ENCODE measurements around the gene PTPRM. TPM values are rescaled to one million over a fixed set of nuclear protein-coding genes. Genes with fewer than 3 reads are reported as not detected.

Gene PTPRM
- polyA plus RNA-seq, 1 donor (not counting 4 experiments of a cell fraction or from before 2014, with no cell fraction given), result 54.5 TPM

DNA sequence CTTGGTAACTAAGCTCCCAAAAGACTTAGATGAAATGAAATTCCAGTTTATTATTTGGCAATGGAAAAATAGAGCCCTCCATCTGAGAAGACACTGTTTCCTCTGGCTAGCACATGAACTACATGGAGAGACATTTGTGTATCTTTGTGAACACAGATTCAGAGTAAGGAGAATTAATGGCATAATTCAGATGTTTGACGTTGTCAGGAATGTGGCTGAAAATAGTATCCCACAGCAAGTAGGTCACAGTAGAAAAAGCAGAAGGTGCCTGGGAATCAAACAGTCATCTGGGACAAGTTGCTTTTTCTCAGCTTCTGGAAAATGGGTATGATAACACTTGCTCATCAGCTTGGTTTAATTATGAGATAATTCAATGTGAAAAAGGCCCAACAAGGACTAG, 288.6 kb downstream of the PTPRM start:
- H3K36me3 ChIP-seq (ENCODE audit: control insufficient read depth in 2 of 2, extremely low read depth in 1 of 2, insufficient read depth in 2 of 2, low read length in 2 of 2), result no peaks in the 10 kb centered on the region
- no peak overlapping the region for H3K9ac ChIP-seq (ENCODE audit: control insufficient read depth, extremely low read depth, insufficient read depth, low read length)
- no peaks in the 10 kb centered on the region for H3K79me2 ChIP-seq (ENCODE audit: control insufficient read depth, insufficient read depth, low read length)
- H3K4me1 ChIP-seq (ENCODE audit: control insufficient read depth, extremely low read depth, insufficient read depth, low read length), result peaks cover 15% of the 10 kb centered on the region
- no peak for DNase-seq (ENCODE audit: low read depth, low spot score)
- H3K9me3 ChIP-seq (ENCODE audit: control insufficient read depth, low read depth, low read length), result no peaks in the 10 kb centered on the region
- no peak overlapping the region for H2AFZ ChIP-seq (ENCODE audit: control insufficient read depth, low read length)
- no peak overlapping the region for H3K4me3 ChIP-seq (ENCODE audit: control insufficient read depth in 2 of 3, extremely low read depth in 1 of 3, insufficient read depth in 2 of 3, low read depth in 1 of 3, low read length in 3 of 3)
- peak overlapping the region; percentile 62 for H3K27ac ChIP-seq (ENCODE audit: control insufficient read depth, insufficient read depth, low read length)
- dilution Hi-C loops (cut with MboI; ENCODE audit: extremely low pct_ligation_motif_present, low sequenced_read_pairs), result no loop called here
- no peak for TF ChIP-seq CTCF (optimal IDR thresholded peaks at IDR 0.05 in 1 of 3, IDR thresholded peaks at IDR 0.05 in 1 of 3, conservative IDR thresholded peaks at IDR 0.05 in 1 of 3; ENCODE audit: extremely low read depth in 1 of 3, insufficient read depth in 2 of 3, low read length in 3 of 3)
- no peak for TF ChIP-seq EZH2 (IDR thresholded peaks at IDR 0.05; ENCODE audit: low read length)
- no peak overlapping the region for H3K4me2 ChIP-seq (ENCODE audit: control insufficient read depth, extremely low read depth, insufficient read depth, low read depth, low read length)
- H3K9me1 ChIP-seq (ENCODE audit: control insufficient read depth, extremely low read depth, insufficient read depth, low read length), result no peaks in the 10 kb centered on the region
- FAIRE-seq, result peak; percentile 32
- H3K27me3 ChIP-seq (ENCODE audit: control insufficient read depth, extremely low read depth, insufficient read depth, low read length), result no peaks in the 10 kb centered on the region
- no peaks in the 10 kb centered on the region for H4K20me1 ChIP-seq (ENCODE audit: control insufficient read depth, extremely low read depth, insufficient read depth, low read length)

DNA sequence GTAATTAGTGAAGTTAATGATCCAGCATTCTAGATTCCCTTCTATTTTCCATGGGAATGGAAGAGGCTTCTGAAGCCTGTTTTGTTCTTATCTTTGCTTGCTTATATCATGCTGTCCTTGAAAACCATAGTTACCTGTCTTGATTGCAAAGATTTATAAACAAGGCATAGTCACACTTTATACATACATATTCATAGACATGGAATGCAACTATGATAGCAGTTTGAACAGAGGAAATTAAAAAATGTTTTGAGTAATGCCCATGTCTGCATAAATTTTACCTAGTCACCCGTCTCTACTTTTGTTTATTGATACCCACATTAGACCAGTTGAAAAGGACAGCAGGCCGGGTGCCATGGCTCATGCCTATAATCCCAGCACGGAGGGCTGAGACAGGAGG, 289.0 kb downstream of the PTPRM start:
- dilution Hi-C loops (cut with MboI; ENCODE audit: extremely low pct_ligation_motif_present, low sequenced_read_pairs), result no loop called here
- Histone ChIP-seq H3K9ac (ENCODE audit: control insufficient read depth, extremely low read depth, insufficient read depth, low read length) (peak overlapping the region; percentile 30), H3K36me3 (ENCODE audit: control insufficient read depth in 2 of 2, extremely low read depth in 1 of 2, insufficient read depth in 2 of 2, low read length in 2 of 2) (no peaks in the 10 kb centered on the region), H2AFZ (ENCODE audit: control insufficient read depth, low read length) (no peak overlapping the region), H3K27me3 (ENCODE audit: control insufficient read depth, extremely low read depth, insufficient read depth, low read length) (no peaks in the 10 kb centered on the region), H3K4me3 (ENCODE audit: control insufficient read depth in 2 of 3, extremely low read depth in 1 of 3, insufficient read depth in 2 of 3, low read depth in 1 of 3, low read length in 3 of 3) (no peak overlapping the region), H3K9me3 (ENCODE audit: control insufficient read depth, low read depth, low read length) (no peaks in the 10 kb centered on the region), H3K4me2 (ENCODE audit: control insufficient read depth, extremely low read depth, insufficient read depth, low read depth, low read length) (peak overlapping the region; percentile 29), H3K27ac (ENCODE audit: control insufficient read depth, insufficient read depth, low read length) (peak overlapping the region; percentile 62), H3K9me1 (ENCODE audit: control insufficient read depth, extremely low read depth, insufficient read depth, low read length) (no peaks in the 10 kb centered on the region), H3K79me2 (ENCODE audit: control insufficient read depth, insufficient read depth, low read length) (no peaks in the 10 kb centered on the region), H4K20me1 (ENCODE audit: control insufficient read depth, extremely low read depth, insufficient read depth, low read length) (no peaks in the 10 kb centered on the region), H3K4me1 (ENCODE audit: control insufficient read depth, extremely low read depth, insufficient read depth, low read length) (peaks cover 15% of the 10 kb centered on the region)
- FAIRE-seq, result no peak
- no peak for TF ChIP-seq CTCF (optimal IDR thresholded peaks at IDR 0.05 in 1 of 3, IDR thresholded peaks at IDR 0.05 in 1 of 3, conservative IDR thresholded peaks at IDR 0.05 in 1 of 3; ENCODE audit: extremely low read depth in 1 of 3, insufficient read depth in 2 of 3, low read length in 3 of 3)
- no peak for TF ChIP-seq EZH2 (IDR thresholded peaks at IDR 0.05; ENCODE audit: low read length)
- DNase-seq (ENCODE audit: low read depth, low spot score), result no peak
